ENCODE measurements around the gene AXIN1.

AXIN1 gene

DNA sequence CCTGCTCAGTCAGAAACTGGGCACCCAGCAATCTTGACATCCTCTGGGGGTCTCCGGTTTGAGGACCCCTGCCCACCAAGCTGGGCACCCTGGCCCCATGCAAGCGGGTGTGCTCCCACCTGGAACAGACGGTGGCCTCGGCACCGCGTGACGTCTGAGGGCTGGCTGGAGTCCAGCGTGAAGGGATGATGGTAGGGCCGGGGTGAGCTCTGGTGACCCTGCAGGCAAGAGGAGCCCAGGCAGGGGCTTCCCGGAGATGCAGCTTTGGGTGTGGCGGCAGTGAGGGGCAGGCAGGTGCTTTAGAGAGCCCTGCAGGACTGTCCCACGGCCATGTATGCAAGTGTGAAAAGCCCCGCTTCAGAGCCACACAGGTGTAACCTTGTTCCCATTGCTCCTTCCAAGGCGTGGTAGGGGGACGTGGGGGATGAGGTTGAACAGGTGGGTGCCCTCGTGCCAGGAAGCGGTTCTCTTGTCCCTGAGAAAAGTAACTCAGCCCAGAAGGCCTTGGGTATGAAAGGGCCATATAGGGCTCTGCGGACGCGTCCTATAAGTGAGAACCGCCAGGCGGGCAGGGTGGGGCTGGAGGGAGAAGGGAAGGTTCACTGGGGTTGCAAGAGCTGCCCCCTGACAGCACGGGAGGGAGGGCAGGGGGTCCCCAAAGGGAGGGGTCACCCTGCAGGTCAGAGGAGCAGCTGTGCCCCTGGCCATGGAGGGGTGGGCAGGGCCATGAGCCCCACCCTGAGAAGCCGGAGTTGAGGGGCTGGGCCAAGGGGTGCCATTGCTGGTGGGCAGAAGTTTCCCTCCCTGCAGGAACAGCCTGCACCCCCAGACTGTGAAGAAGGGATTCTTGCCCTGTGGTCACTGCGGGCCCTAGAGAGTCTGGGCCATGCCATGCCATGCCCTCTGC lies 86.0 kb downstream of the AXIN1 start:
- H3K27ac ChIP-seq (ENCODE audit: low read depth, low read length): no peak overlapping the region
- H3K27me3 ChIP-seq (ENCODE audit: control insufficient read depth in 1 of 2, insufficient read depth in 2 of 2, low read length in 2 of 2): no peaks in the 10 kb centered on the region
- H3K4me3 ChIP-seq (ENCODE audit: low read depth in 1 of 2, low read length in 2 of 2): no peak overlapping the region
- H3K4me1 ChIP-seq (ENCODE audit: control insufficient read depth in 1 of 2, insufficient read depth in 2 of 2, low read length in 2 of 2): peaks cover 28 to 30% of the 10 kb centered on the region in 2 donors
- no peaks in the 10 kb centered on the region for H3K9me3 ChIP-seq (ENCODE audit: control insufficient read depth in 1 of 2, low read length in 2 of 2)
- peaks cover 15 to 39% of the 10 kb centered on the region in 2 donors for H3K36me3 ChIP-seq (ENCODE audit: control insufficient read depth in 1 of 2, insufficient read depth in 2 of 2, low read length in 2 of 2)
- peak overlapping the region in 1 of 2 donors; percentile 57 for H3K9ac ChIP-seq (ENCODE audit: low read depth in 1 of 2, low read length in 2 of 2)

DNA sequence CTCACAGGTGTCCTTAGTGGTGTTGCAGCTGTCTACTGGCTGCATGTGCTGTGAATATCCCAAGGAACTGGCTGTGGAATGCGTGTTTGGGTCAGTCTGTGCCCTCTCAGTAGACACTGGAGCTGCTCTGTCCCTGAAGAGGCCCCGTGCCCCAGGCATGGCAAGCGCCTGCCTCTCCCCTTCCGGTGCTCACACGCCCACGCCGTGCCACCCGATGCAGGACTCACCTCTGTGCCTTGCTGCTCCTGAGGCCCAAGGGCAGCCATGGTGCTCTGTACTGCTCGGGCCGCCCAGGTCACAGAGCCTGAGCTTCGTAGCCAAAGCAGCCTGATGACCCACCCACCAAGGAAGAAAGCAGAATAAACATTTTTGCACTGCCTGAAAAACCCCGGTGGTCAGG lies 86.8 kb downstream of the AXIN1 start:
- Histone ChIP-seq H3K27ac (ENCODE audit: low read depth, low read length) (no peak overlapping the region), H3K4me3 (ENCODE audit: low read depth in 1 of 2, low read length in 2 of 2) (no peak overlapping the region)

DNA sequence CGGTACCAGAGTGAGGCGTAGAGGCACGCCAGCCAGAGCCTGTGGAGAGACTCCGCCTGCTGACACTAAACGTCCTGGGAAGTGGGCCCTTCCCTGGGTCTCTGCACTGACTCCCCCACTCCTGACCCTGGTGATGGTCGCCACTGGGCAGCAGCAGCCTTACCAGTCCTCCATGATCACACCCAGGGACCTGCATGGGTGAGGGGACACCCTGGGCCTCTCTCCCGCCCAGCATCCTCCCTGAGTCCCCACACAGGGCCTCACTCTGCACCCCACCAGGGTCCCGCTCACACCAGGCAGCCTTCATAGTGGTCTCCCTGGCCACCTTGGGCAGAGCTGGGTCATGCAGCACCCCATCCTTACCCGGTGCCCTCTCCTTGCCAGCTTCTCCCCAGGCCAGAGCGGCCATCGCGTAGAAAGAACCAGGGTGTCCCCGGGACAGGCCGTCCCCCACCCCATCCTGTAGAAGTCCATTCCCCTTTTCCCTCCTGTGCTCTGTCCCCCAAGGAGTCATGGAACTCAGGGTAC lies 87.5 kb downstream of the AXIN1 start:
- Histone ChIP-seq H3K4me3 (ENCODE audit: low read depth in 1 of 2, low read length in 2 of 2) (no peak overlapping the region), H3K9ac (ENCODE audit: low read depth in 1 of 2, low read length in 2 of 2) (peak overlapping the region; percentile 8 to 57), H3K27me3 (ENCODE audit: control insufficient read depth in 1 of 2, insufficient read depth in 2 of 2, low read length in 2 of 2) (no peaks in the 10 kb centered on the region), H3K4me1 (ENCODE audit: control insufficient read depth in 1 of 2, insufficient read depth in 2 of 2, low read length in 2 of 2) (peaks cover 28 to 30% of the 10 kb centered on the region in 2 donors), H3K9me3 (ENCODE audit: control insufficient read depth in 1 of 2, low read length in 2 of 2) (no peaks in the 10 kb centered on the region), H3K36me3 (ENCODE audit: control insufficient read depth in 1 of 2, insufficient read depth in 2 of 2, low read length in 2 of 2) (peaks cover 22 to 54% of the 10 kb centered on the region in 2 donors), H3K27ac (ENCODE audit: low read depth, low read length) (no peak overlapping the region)

More for the DNA sequence above, 86.8 kb downstream of the AXIN1 start:
- Histone ChIP-seq H3K27me3 (ENCODE audit: control insufficient read depth in 1 of 2, insufficient read depth in 2 of 2, low read length in 2 of 2) (no peaks in the 10 kb centered on the region), H3K9me3 (ENCODE audit: control insufficient read depth in 1 of 2, low read length in 2 of 2) (no peaks in the 10 kb centered on the region), H3K9ac (ENCODE audit: low read depth in 1 of 2, low read length in 2 of 2) (peak overlapping the region; percentile 8 to 57), H3K36me3 (ENCODE audit: control insufficient read depth in 1 of 2, insufficient read depth in 2 of 2, low read length in 2 of 2) (peaks cover 19 to 47% of the 10 kb centered on the region in 2 donors), H3K4me1 (ENCODE audit: control insufficient read depth in 1 of 2, insufficient read depth in 2 of 2, low read length in 2 of 2) (peaks cover 28 to 30% of the 10 kb centered on the region in 2 donors)

DNA sequence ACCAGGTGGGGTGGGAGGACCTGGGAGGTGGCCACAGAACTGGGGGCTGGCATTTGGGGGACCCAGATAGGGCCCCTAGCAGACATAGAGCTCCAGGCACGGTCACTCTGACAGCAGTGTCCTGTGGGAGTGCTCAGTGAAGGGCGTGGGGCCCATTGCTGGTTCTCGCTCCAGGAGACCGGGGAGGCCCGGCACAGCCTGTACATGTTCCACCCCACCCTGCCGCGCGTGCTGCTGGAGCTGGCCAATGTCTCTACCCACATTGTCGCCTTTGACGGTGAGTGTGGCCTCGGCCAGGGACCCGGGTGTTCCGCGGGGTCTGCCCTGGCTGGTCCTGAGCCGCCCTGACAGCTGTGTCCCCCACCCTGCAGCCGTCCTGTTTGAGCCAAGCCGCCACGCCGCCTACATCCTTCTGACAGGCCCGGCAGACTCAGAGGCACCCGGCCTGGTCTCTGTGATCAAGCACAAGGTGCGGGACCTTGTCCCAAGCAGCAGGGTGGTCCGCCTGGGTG lies 88.0 kb downstream of the AXIN1 start:
- no peaks in the 10 kb centered on the region for H3K27me3 ChIP-seq (ENCODE audit: control insufficient read depth in 1 of 2, insufficient read depth in 2 of 2, low read length in 2 of 2)
- no peak overlapping the region for H3K9ac ChIP-seq (ENCODE audit: low read depth in 1 of 2, low read length in 2 of 2)
- no peak overlapping the region for H3K4me3 ChIP-seq (ENCODE audit: low read depth in 1 of 2, low read length in 2 of 2)
- peaks cover 25 to 59% of the 10 kb centered on the region in 2 donors for H3K36me3 ChIP-seq (ENCODE audit: control insufficient read depth in 1 of 2, insufficient read depth in 2 of 2, low read length in 2 of 2)
- peaks cover 28 to 30% of the 10 kb centered on the region in 2 donors for H3K4me1 ChIP-seq (ENCODE audit: control insufficient read depth in 1 of 2, insufficient read depth in 2 of 2, low read length in 2 of 2)
- no peaks in the 10 kb centered on the region for H3K9me3 ChIP-seq (ENCODE audit: control insufficient read depth in 1 of 2, low read length in 2 of 2)
- H3K27ac ChIP-seq (ENCODE audit: low read depth, low read length): no peak overlapping the region

DNA sequence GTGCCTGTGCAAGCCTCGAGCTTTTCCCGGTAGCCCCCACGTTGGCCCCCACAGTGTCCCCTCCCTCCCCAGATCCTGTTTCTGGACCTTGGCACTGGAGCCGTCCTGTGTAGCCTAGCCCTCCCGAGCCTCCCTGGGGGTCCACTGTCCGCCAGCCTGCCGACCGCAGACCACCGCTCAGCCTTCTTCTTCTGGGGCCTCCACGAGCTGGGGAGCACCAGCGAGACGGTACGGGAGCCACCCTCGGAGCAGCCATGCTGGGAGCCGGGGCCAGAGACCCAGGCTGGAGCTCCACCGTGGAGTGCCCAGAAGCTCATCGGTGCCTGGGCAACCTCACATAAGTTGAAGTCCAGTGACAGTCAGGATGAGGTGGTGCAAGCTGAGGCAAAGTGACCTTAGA lies 88.6 kb downstream of the AXIN1 start:
- H3K4me3 ChIP-seq (ENCODE audit: low read depth in 1 of 2, low read length in 2 of 2): no peak overlapping the region
- H3K4me1 ChIP-seq (ENCODE audit: control insufficient read depth in 1 of 2, insufficient read depth in 2 of 2, low read length in 2 of 2): peaks cover 28 to 30% of the 10 kb centered on the region in 2 donors
- no peaks in the 10 kb centered on the region for H3K9me3 ChIP-seq (ENCODE audit: control insufficient read depth in 1 of 2, low read length in 2 of 2)
- no peak overlapping the region for H3K9ac ChIP-seq (ENCODE audit: low read depth in 1 of 2, low read length in 2 of 2)
- H3K27me3 ChIP-seq (ENCODE audit: control insufficient read depth in 1 of 2, insufficient read depth in 2 of 2, low read length in 2 of 2): no peaks in the 10 kb centered on the region
- no peak overlapping the region for H3K27ac ChIP-seq (ENCODE audit: low read depth, low read length)
- H3K36me3 ChIP-seq (ENCODE audit: control insufficient read depth in 1 of 2, insufficient read depth in 2 of 2, low read length in 2 of 2): peaks cover 25 to 64% of the 10 kb centered on the region in 2 donors

DNA sequence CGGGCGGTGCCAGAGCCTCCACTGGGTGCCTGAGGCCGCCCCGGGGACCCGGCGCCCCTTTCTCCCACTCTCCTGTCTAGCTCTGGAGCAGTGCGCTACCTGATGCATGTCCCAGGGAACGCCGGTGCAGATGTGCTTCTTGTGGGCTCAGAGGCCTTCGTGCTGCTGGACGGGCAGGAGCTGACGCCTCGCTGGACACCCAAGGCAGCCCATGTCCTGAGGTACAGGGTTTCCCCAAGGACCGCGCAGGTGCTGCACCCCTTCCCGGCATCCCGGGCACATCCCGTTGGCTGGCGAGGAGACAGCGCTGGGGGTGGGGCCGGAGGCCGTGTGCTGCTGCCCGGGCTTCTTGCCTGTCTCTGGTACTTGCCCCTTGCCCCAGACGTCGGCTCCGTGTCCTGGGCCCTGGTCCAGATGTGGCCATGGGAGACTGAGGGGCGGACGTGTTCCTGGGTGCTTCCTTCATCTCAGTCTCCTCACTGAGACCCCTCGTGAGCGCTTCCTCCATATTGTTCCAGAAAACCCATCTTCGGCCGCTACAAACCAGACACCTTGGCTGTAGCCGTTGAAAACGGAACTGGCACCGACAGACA lies 89.2 kb downstream of the AXIN1 start:
- Histone ChIP-seq H3K4me1 (ENCODE audit: control insufficient read depth in 1 of 2, insufficient read depth in 2 of 2, low read length in 2 of 2) (peaks cover 26 to 28% of the 10 kb centered on the region in 2 donors), H3K4me3 (ENCODE audit: low read depth in 1 of 2, low read length in 2 of 2) (no peak overlapping the region), H3K27ac (ENCODE audit: low read depth, low read length) (no peak overlapping the region), H3K9me3 (ENCODE audit: control insufficient read depth in 1 of 2, low read length in 2 of 2) (no peaks in the 10 kb centered on the region), H3K36me3 (ENCODE audit: control insufficient read depth in 1 of 2, insufficient read depth in 2 of 2, low read length in 2 of 2) (peaks cover 25 to 66% of the 10 kb centered on the region in 2 donors), H3K27me3 (ENCODE audit: control insufficient read depth in 1 of 2, insufficient read depth in 2 of 2, low read length in 2 of 2) (no peaks in the 10 kb centered on the region), H3K9ac (ENCODE audit: low read depth in 1 of 2, low read length in 2 of 2) (no peak overlapping the region)

DNA sequence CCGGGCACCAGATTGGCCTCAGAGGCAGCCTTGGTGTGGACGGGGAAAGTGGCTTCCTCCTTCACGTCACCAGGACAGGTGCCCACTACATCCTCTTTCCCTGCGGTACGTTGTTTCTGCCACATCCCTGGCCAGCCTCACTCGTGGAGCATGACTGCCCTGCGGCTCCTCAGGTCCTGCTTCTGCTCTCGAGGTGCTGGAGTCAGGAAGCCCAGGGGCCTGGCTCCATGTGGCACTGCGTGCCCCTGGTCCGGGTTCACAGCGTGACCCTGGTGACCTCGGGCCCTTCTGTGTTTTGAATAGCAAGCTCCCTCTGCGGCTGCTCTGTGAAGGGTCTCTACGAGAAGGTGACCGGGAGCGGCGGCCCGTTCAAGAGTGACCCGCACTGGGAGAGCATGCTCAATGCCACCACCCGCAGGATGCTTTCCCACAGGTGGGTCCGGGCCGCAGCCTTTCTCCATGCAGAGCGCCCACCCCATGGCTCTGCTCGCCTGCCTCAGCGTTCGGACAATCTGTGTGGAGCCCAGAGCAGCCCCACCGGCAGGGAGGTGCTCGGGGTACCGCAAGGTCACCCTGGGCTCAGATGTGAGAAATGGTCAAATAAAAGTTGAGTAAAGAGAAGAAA lies 90.3 kb downstream of the AXIN1 start:
- Histone ChIP-seq H3K4me1 (ENCODE audit: control insufficient read depth in 1 of 2, insufficient read depth in 2 of 2, low read length in 2 of 2) (peaks cover 16 to 17% of the 10 kb centered on the region in 2 donors), H3K36me3 (ENCODE audit: control insufficient read depth in 1 of 2, insufficient read depth in 2 of 2, low read length in 2 of 2) (peaks cover 25 to 66% of the 10 kb centered on the region in 2 donors), H3K27me3 (ENCODE audit: control insufficient read depth in 1 of 2, insufficient read depth in 2 of 2, low read length in 2 of 2) (no peaks in the 10 kb centered on the region), H3K4me3 (ENCODE audit: low read depth in 1 of 2, low read length in 2 of 2) (no peak overlapping the region), H3K9ac (ENCODE audit: low read depth in 1 of 2, low read length in 2 of 2) (no peak overlapping the region), H3K27ac (ENCODE audit: low read depth, low read length) (no peak overlapping the region), H3K9me3 (ENCODE audit: control insufficient read depth in 1 of 2, low read length in 2 of 2) (no peaks in the 10 kb centered on the region)

DNA sequence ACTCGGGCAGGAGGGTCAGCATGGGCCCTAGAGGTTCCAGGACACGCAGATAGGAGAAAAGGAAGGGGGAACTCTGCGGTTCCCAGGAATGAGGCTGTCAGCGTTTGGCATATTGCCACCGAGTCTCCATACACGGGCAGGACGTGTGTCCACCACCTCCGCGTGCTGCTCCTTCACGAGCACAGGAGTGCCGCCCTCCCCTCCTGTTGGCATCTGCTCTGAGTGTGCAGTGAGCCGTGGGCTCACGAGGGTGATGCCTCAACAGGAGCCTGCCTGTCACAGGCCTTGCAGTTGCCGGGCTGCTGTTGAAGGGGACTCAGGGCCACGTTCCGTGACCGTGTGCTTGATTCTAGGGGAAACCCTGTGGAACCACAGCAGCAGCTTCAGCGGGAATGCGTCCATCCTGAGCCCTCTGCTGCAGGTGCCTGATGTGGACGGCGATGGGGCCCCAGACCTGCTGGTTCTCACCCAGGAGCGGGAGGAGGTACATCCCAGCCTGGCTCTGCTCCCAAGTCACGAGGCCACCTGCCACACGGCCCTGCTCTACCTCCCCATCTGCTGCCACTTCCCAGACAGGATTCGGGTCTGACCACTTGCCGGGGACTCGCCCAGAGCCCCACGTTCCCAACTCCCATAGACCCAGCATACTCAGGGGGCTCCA lies 91.4 kb downstream of the AXIN1 start:
- Histone ChIP-seq H3K36me3 (ENCODE audit: control insufficient read depth in 1 of 2, insufficient read depth in 2 of 2, low read length in 2 of 2) (peaks cover 25 to 68% of the 10 kb centered on the region in 2 donors), H3K9ac (ENCODE audit: low read depth in 1 of 2, low read length in 2 of 2) (no peak overlapping the region), H3K27me3 (ENCODE audit: control insufficient read depth in 1 of 2, insufficient read depth in 2 of 2, low read length in 2 of 2) (no peaks in the 10 kb centered on the region), H3K27ac (ENCODE audit: low read depth, low read length) (no peak overlapping the region), H3K4me1 (ENCODE audit: control insufficient read depth in 1 of 2, insufficient read depth in 2 of 2, low read length in 2 of 2) (peaks cover 11 to 12% of the 10 kb centered on the region in 2 donors), H3K9me3 (ENCODE audit: control insufficient read depth in 1 of 2, low read length in 2 of 2) (no peaks in the 10 kb centered on the region), H3K4me3 (ENCODE audit: low read depth in 1 of 2, low read length in 2 of 2) (no peak overlapping the region)

DNA sequence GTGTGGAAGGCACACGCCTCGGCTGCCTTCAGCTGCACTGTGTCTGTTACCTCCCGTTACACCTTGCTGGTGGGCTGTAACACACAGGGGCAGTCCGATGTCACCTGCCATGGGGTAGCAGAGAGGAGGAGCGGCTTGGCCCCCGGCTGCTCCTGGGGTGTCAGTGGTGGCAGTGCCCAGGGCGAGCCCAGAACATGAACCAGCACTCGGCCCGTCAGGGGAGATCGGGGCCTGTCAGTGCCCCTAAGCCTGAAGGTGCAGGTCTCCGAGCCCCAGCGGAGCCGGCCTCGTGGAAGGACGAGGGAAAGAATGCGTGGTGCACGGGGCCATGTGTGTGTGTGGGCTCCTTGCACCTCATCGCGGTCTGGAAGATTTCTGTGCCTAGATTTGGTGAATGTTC lies 92.2 kb downstream of the AXIN1 start:
- H3K9ac ChIP-seq (ENCODE audit: low read depth in 1 of 2, low read length in 2 of 2): no peak overlapping the region
- no peaks in the 10 kb centered on the region for H3K27me3 ChIP-seq (ENCODE audit: control insufficient read depth in 1 of 2, insufficient read depth in 2 of 2, low read length in 2 of 2)
- H3K27ac ChIP-seq (ENCODE audit: low read depth, low read length): no peak overlapping the region
- H3K4me1 ChIP-seq (ENCODE audit: control insufficient read depth in 1 of 2, insufficient read depth in 2 of 2, low read length in 2 of 2): peaks cover 3 to 4% of the 10 kb centered on the region in 2 donors
- no peaks in the 10 kb centered on the region for H3K9me3 ChIP-seq (ENCODE audit: control insufficient read depth in 1 of 2, low read length in 2 of 2)
- no peak overlapping the region for H3K4me3 ChIP-seq (ENCODE audit: low read depth in 1 of 2, low read length in 2 of 2)
- peaks cover 23 to 71% of the 10 kb centered on the region in 2 donors for H3K36me3 ChIP-seq (ENCODE audit: control insufficient read depth in 1 of 2, insufficient read depth in 2 of 2, low read length in 2 of 2)
